Esophagus muscularis mucosa (tissue), 4 donors: ENCODE measurements around the gene TRRAP. TPM values are rescaled to one million over a fixed set of nuclear protein-coding genes. Genes with fewer than 3 reads are reported as not detected.

Experiments used
- DNase-seq: peaks from one replicate; pipeline ENCODE4 v3.0.0-alpha.2; 2017; ENCODE audit errors: extremely low spot score
- H3K27ac ChIP-seq, 4 donors: fragments of 200-600 bp; sonication (generic); replicated peaks in 1 of 4; 1 replicate in 3 of 4; 2 replicates in 1 of 4; pipeline ENCODE4 v1.5.1; 2016 to 2019; ENCODE audit warnings: mild to moderate bottlenecking in 1 of 4
- H3K27me3 ChIP-seq, 4 donors: fragments of 200-600 bp; sonication (generic); one replicate each; pipeline versions ENCODE4 v1.5.1 to v1.6.0; 2016 to 2019
- H3K36me3 ChIP-seq, 4 donors: fragments of 200-600 bp; sonication (generic); one replicate each; pipeline ENCODE4 v1.5.1; 2016 to 2019
- H3K4me1 ChIP-seq, 4 donors: fragments of 200-600 bp; sonication (generic); one replicate each; pipeline ENCODE4 v1.5.1; 2016 to 2019
- H3K4me3 ChIP-seq, 4 donors: fragments of 200-600 bp; sonication (generic); 1 replicate in 2 of 4; 2 replicates in 2 of 4; pipeline ENCODE4 v1.5.1; 2016 to 2019; ENCODE audit warnings: mild to moderate bottlenecking in 4 of 4, moderate library complexity in 1 of 4
- H3K9me3 ChIP-seq, 4 donors: fragments of 200-600 bp; sonication (generic); 1 replicate in 3 of 4; 2 replicates in 1 of 4; pipeline ENCODE4 v1.5.1; 2016 to 2019
- CTCF ChIP-seq, 3 experiments: fragments of 200-600 bp in 2 of 3; fragments of 450-650 bp in 1 of 3; sonication (generic) in 2 of 3; IDR thresholded peaks; one replicate each; pipeline ENCODE4 v1.5.1; 2017 to 2019; ENCODE audit warnings: antibody characterized with exemption in 3 of 3, mild to moderate bottlenecking in 2 of 3, moderate library complexity in 1 of 3
- EP300 ChIP-seq: sonication (generic); formaldehyde crosslinking; IDR thresholded peaks from one replicate; pipeline ENCODE4 v1.6.1; 2017; ENCODE audit warnings: antibody characterized with exemption
- POLR2A ChIP-seq: fragments of 450-650 bp; IDR thresholded peaks from one replicate; pipeline ENCODE4 v1.6.1; 2017; ENCODE audit warnings: antibody characterized with exemption, moderate library complexity, mild to moderate bottlenecking, low read depth
- POLR2AphosphoS5 ChIP-seq, 2 donors: sonication (generic); formaldehyde crosslinking; IDR thresholded peaks; one replicate each; pipeline ENCODE4 v1.6.1; 2017; ENCODE audit warnings: antibody characterized with exemption in 2 of 2
- WGBS: methylation state at CpG from one replicate; pipeline ENCODE4 v1.1.5; 2018; 5-methylcytosine and 5-hydroxymethylcytosine counted together
- intact Hi-C: fragments of 100-400 bp; cut with DNase I; formaldehyde crosslinking; loops from one replicate; pipeline ENCODE4 v1.15.1; 2023
- total RNA-seq, 4 donors: library from RNA; depleted of rRNA; stranded (reverse); fragments of >200 nt; gene quantifications; one replicate each; pipeline versions ENCODE4 v1.1.0 to v1.2.1, GENCODE V29; 2016

Gene TRRAP
- total RNA-seq, 4 donors from 2014 or later, result 22.9 to 38.0 (median 29.7) TPM

GRCh38 chr7:98855610-98856422, 22.5 kb upstream of the TRRAP start:
- H3K4me3 ChIP-seq, result no peak overlapping the region
- no peaks in the 10 kb centered on the region for H3K4me1 ChIP-seq
- no peaks in the 10 kb centered on the region for H3K9me3 ChIP-seq
- WGBS, result 77% methylated on average over 24 of the region's 24 CpGs
- TF ChIP-seq EP300, result no peak
- peaks cover 0 to 46% (median 0%) of the 10 kb centered on the region in 4 donors for H3K27me3 ChIP-seq
- no peak overlapping the region for H3K27ac ChIP-seq
- intact Hi-C loops, result no loop called here
- H3K36me3 ChIP-seq, result no peaks in the 10 kb centered on the region
- no peak for DNase-seq

GRCh38 chr7:98860071-98860470, 18.3 kb upstream of the TRRAP start:
- Histone ChIP-seq H3K36me3 (no peaks in the 10 kb centered on the region), H3K27me3 (peaks cover 0 to 25% (median 0%) of the 10 kb centered on the region in 4 donors), H3K4me1 (no peaks in the 10 kb centered on the region), H3K27ac (no peak overlapping the region), H3K4me3 (no peak overlapping the region), H3K9me3 (no peaks in the 10 kb centered on the region)
- TF ChIP-seq POLR2A (no peak), CTCF (IDR thresholded peaks at IDR 0.05) (no peak), EP300 (no peak), POLR2AphosphoS5 (IDR thresholded peaks at IDR 0.05) (no peak)
- DNase-seq, result no peak
- 78% methylated on average over 12 of the region's 12 CpGs for WGBS
- intact Hi-C loops, result no loop called here

- H3K4me1 ChIP-seq, result peaks cover 0 to 1% (median 0%) of the 10 kb centered on the region in 4 donors
- DNase-seq, result no peak
- no peak overlapping the region for H3K27ac ChIP-seq
- H3K36me3 ChIP-seq, result no peaks in the 10 kb centered on the region
- no peak overlapping the region for H3K4me3 ChIP-seq
- intact Hi-C loops, result no loop called here
- H3K27me3 ChIP-seq, result peaks cover 0 to 25% (median 0%) of the 10 kb centered on the region in 4 donors
- WGBS, result 69% methylated on average over 4 of the region's 4 CpGs
- H3K9me3 ChIP-seq, result no peaks in the 10 kb centered on the region
- no peak for TF ChIP-seq EP300
- no peak for TF ChIP-seq POLR2A
- TF ChIP-seq CTCF (IDR thresholded peaks at IDR 0.05), result no peak
- TF ChIP-seq POLR2AphosphoS5 (IDR thresholded peaks at IDR 0.05), result no peak
Observed at GRCh38 chr7:98862203-98862602, 16.1 kb upstream of the TRRAP start.

- H3K4me1 ChIP-seq, result peaks cover 0 to 4% (median 1%) of the 10 kb centered on the region in 4 donors
- no peak overlapping the region for H3K27ac ChIP-seq
- no peak overlapping the region for H3K4me3 ChIP-seq
- WGBS, result 96% methylated on average over 29 of the region's 29 CpGs
- no peak for DNase-seq
- no peak for TF ChIP-seq CTCF (IDR thresholded peaks at IDR 0.05)
- no peak for TF ChIP-seq POLR2AphosphoS5 (IDR thresholded peaks at IDR 0.05)
- TF ChIP-seq EP300, result no peak
- no peak for TF ChIP-seq POLR2A
- H3K9me3 ChIP-seq, result no peaks in the 10 kb centered on the region
- peaks cover 0 to 30% (median 0%) of the 10 kb centered on the region in 4 donors for H3K27me3 ChIP-seq
- intact Hi-C loops, result no loop called here
- H3K36me3 ChIP-seq, result no peaks in the 10 kb centered on the region
Observed at GRCh38 chr7:98862716-98863420, 15.5 kb upstream of the TRRAP start.

- H3K9me3 ChIP-seq, result no peaks in the 10 kb centered on the region
- intact Hi-C loops, result no loop called here
- 93% methylated on average over 2 of the region's 2 CpGs for WGBS
- H3K36me3 ChIP-seq, result no peaks in the 10 kb centered on the region
- no peak for DNase-seq
- H3K4me3 ChIP-seq, result no peak overlapping the region
- H3K4me1 ChIP-seq, result peaks cover 0 to 4% (median 1%) of the 10 kb centered on the region in 4 donors
- H3K27ac ChIP-seq, result no peak overlapping the region
- H3K27me3 ChIP-seq, result peaks cover 0 to 31% (median 0%) of the 10 kb centered on the region in 4 donors
- TF ChIP-seq CTCF (IDR thresholded peaks at IDR 0.05) (no peak), EP300 (no peak), POLR2A (no peak), POLR2AphosphoS5 (IDR thresholded peaks at IDR 0.05) (no peak)
Observed at GRCh38 chr7:98863601-98864000, 14.7 kb upstream of the TRRAP start.
